ENCODE measurements around the gene GP1BA.

The GP1BA gene

GRCh38 chr17:4942760-4943508 lies 10.9 kb downstream of the GP1BA start:
- in situ Hi-C loops (cut with HindIII; ENCODE audit: low sequenced_read_pairs), result no loop called here
- H3K4me3 ChIP-seq (ENCODE audit: low read depth, low read length), result no peak overlapping the region
- TF ChIP-seq CTCF (IDR thresholded peaks at IDR 0.05; ENCODE audit: low read depth, low read length, missing control alignments), result no peak
- no peak for DNase-seq (ENCODE audit: low read depth)

GRCh38 chr17:4944163-4944553 lies 12.1 kb downstream of the GP1BA start:
- DNase-seq (ENCODE audit: low read depth), result no peak
- TF ChIP-seq CTCF (IDR thresholded peaks at IDR 0.05; ENCODE audit: low read depth, low read length, missing control alignments), result no peak
- in situ Hi-C loops (cut with HindIII; ENCODE audit: low sequenced_read_pairs), result no loop called here
- H3K4me3 ChIP-seq (ENCODE audit: low read depth, low read length), result no peak overlapping the region

- H3K4me3 ChIP-seq (ENCODE audit: low read depth, low read length), result no peak overlapping the region
- no peak for DNase-seq (ENCODE audit: low read depth)
- in situ Hi-C loops (cut with HindIII; ENCODE audit: low sequenced_read_pairs), result no loop called here
- TF ChIP-seq CTCF (IDR thresholded peaks at IDR 0.05; ENCODE audit: low read depth, low read length, missing control alignments), result no peak
These were observed 12.6 kb downstream of the GP1BA start for GRCh38 chr17:4944554-4945175.

GRCh38 chr17:4945176-4945943 lies 13.3 kb downstream of the GP1BA start:
- in situ Hi-C loops (cut with HindIII; ENCODE audit: low sequenced_read_pairs), result no loop called here
- no peak for TF ChIP-seq CTCF (IDR thresholded peaks at IDR 0.05; ENCODE audit: low read depth, low read length, missing control alignments)
- peak overlapping the region; percentile 97 for H3K4me3 ChIP-seq (ENCODE audit: low read depth, low read length)
- peak; percentile 62 for DNase-seq (ENCODE audit: low read depth)

- TF ChIP-seq CTCF (IDR thresholded peaks at IDR 0.05; ENCODE audit: low read depth, low read length, missing control alignments), result no peak
These were observed 13.8 kb downstream of the GP1BA start for GRCh38 chr17:4945944-4946280.

GRCh38 chr17:4946312-4946976 lies 14.4 kb downstream of the GP1BA start:
- DNase-seq (ENCODE audit: low read depth), result no peak

More at GRCh38 chr17:4945944-4946280, 13.8 kb downstream of the GP1BA start:
- in situ Hi-C loops (cut with HindIII; ENCODE audit: low sequenced_read_pairs), result no loop called here
- DNase-seq (ENCODE audit: low read depth), result no peak
- peak overlapping the region; percentile 97 for H3K4me3 ChIP-seq (ENCODE audit: low read depth, low read length)

More at GRCh38 chr17:4946312-4946976, 14.4 kb downstream of the GP1BA start:
- peak overlapping the region; percentile 97 for H3K4me3 ChIP-seq (ENCODE audit: low read depth, low read length)
- TF ChIP-seq CTCF (IDR thresholded peaks at IDR 0.05; ENCODE audit: low read depth, low read length, missing control alignments), result no peak
- in situ Hi-C loops (cut with HindIII; ENCODE audit: low sequenced_read_pairs), result no loop called here
